Gastroesophageal sphincter (tissue), 4 donors: ENCODE data around the gene TIAM2. TPM values are rescaled to one million over a fixed set of nuclear protein-coding genes. Genes with fewer than 3 reads are reported as not detected.

Source experiments
- ATAC-seq: fragments of 150-250 bp; one replicate; pipeline ENCODE4 v1.9.1; 2016; ENCODE audit warnings: mild to moderate bottlenecking, moderate library complexity
- H3K27ac ChIP-seq, 4 donors: fragments of 200-600 bp; sonication (generic) in 3 of 4; 1 replicate in 3 of 4; 2 replicates in 1 of 4; pipeline ENCODE4 v1.5.1; 2016 to 2019
- H3K27me3 ChIP-seq: fragments of 200-600 bp; sonication (generic); one replicate; pipeline ENCODE4 v1.5.1; 2019
- H3K36me3 ChIP-seq, 2 donors: fragments of 200-600 bp; sonication (generic); one replicate each; pipeline ENCODE4 v1.5.1; 2019; ENCODE audit warnings: control low read depth in 1 of 2
- H3K4me1 ChIP-seq, 3 donors: fragments of 200-600 bp; sonication (generic); 1 replicate in 2 of 3; 2 replicates in 1 of 3; pipeline ENCODE4 v1.5.1; 2016 to 2019; ENCODE audit warnings: control low read depth in 2 of 3
- H3K4me3 ChIP-seq, 2 donors: fragments of 200-600 bp; sonication (generic); one replicate each; pipeline ENCODE4 v1.5.1; 2019; ENCODE audit warnings: mild to moderate bottlenecking in 1 of 2, moderate library complexity in 1 of 2
- H3K9me3 ChIP-seq, 3 donors: fragments of 200-600 bp; sonication (generic); one replicate each; pipeline ENCODE4 v1.5.1; 2017 to 2019; ENCODE audit warnings: control low read depth in 2 of 3
- EP300 ChIP-seq: sonication (generic); formaldehyde crosslinking; IDR thresholded peaks from one replicate; pipeline ENCODE4 v1.6.1; 2017; ENCODE audit warnings: antibody characterized with exemption, mild to moderate bottlenecking
- POLR2A ChIP-seq, 2 donors: fragments of 450-650 bp; IDR thresholded peaks; one replicate each; pipeline ENCODE4 v1.6.1; 2017; ENCODE audit warnings: antibody characterized with exemption in 2 of 2, mild to moderate bottlenecking in 2 of 2, moderate library complexity in 1 of 2
- POLR2AphosphoS5 ChIP-seq: sonication (generic); formaldehyde crosslinking; IDR thresholded peaks from one replicate; pipeline ENCODE4 v1.6.1; 2017; ENCODE audit warnings: antibody characterized with exemption
- WGBS, 2 donors: methylation state at CpG; one replicate each; pipeline ENCODE4 v1.1.5; 2018; ENCODE audit warnings: low coverage in 1 of 2; 5-methylcytosine and 5-hydroxymethylcytosine counted together
- total RNA-seq, 4 donors: library from RNA; depleted of rRNA; stranded (reverse); fragments of >200 nt; gene quantifications; one replicate each; pipeline ENCODE4 v1.1.0, GENCODE V29; 2016
- TF ChIP-seq, protein P1 (sequence below), 4 experiments: fragments of 200-600 bp in 2 of 4; fragments of 450-650 bp in 2 of 4; sonication (generic) in 1 of 4; IDR thresholded peaks; one replicate each; pipeline ENCODE4 v1.5.1; 2017 to 2019; ENCODE audit warnings: antibody characterized with exemption in 4 of 4, mild to moderate bottlenecking in 2 of 4, moderate library complexity in 2 of 4

The TIAM2 gene
- total RNA-seq, 4 donors from 2014 or later: 6.3 to 22.6 (median 14.2) TPM

DNA sequence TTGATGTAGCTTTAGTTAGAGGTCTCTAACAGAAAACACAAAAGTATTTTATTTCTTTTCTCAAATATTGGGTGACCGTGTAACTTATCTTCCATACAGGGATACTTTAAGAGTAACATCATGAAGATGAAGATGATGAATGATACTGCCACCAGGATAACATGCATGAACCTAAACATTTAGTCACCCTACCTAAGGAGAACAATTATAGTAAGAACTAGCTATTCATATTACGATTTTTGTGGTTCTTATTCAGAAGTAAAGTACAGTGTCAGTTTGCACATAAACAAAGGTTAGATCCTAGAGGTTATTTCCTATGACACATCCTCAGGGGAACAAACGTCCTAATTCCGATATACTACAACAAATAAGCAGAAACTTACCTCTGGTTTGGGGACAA lies 289.7 kb downstream of the TIAM2 start:
- TF ChIP-seq EP300 (no peak), POLR2AphosphoS5 (no peak), POLR2A (IDR thresholded peaks at IDR 0.05) (no peak)
- TF ChIP-seq, protein P1, sequence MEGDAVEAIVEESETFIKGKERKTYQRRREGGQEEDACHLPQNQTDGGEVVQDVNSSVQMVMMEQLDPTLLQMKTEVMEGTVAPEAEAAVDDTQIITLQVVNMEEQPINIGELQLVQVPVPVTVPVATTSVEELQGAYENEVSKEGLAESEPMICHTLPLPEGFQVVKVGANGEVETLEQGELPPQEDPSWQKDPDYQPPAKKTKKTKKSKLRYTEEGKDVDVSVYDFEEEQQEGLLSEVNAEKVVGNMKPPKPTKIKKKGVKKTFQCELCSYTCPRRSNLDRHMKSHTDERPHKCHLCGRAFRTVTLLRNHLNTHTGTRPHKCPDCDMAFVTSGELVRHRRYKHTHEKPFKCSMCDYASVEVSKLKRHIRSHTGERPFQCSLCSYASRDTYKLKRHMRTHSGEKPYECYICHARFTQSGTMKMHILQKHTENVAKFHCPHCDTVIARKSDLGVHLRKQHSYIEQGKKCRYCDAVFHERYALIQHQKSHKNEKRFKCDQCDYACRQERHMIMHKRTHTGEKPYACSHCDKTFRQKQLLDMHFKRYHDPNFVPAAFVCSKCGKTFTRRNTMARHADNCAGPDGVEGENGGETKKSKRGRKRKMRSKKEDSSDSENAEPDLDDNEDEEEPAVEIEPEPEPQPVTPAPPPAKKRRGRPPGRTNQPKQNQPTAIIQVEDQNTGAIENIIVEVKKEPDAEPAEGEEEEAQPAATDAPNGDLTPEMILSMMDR (IDR thresholded peaks at IDR 0.05): no peak
- H3K27me3 ChIP-seq: no peaks in the 10 kb centered on the region
- H3K4me1 ChIP-seq: peaks cover 0 to 9% (median 0%) of the 10 kb centered on the region in 3 donors
- 82 to 95% methylated on average over 3 to 4 of the region's 4 CpGs for WGBS, 2 donors
- H3K36me3 ChIP-seq: peaks cover 0 to 34% of the 10 kb centered on the region in 2 donors
- no peak overlapping the region for H3K27ac ChIP-seq
- no peak overlapping the region for H3K4me3 ChIP-seq
- no peak for ATAC-seq
- no peaks in the 10 kb centered on the region for H3K9me3 ChIP-seq

DNA sequence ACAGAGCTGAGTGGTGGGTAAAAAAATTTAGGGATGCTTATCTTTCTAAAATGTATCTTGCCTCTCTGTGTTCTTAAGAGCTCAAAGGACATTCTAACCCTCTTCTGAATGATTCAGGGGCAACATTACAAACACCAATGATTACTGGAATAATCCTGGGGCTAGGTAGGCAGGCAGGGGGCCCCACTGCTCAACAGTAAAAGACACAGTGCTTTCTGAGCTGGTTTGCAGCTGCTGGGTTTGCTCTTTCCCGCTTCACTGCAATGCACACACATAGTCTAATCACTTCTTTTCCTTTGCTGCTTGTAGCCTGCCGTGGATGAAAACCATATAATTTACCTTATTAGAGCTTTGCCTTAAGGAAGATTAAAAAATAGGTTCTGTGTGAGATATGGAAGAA lies 292.6 kb downstream of the TIAM2 start:
- Histone ChIP-seq H3K4me3 (no peak overlapping the region), H3K4me1 (no peaks in the 10 kb centered on the region), H3K9me3 (no peaks in the 10 kb centered on the region), H3K27ac (no peak overlapping the region), H3K36me3 (peaks cover 0 to 52% of the 10 kb centered on the region in 2 donors), H3K27me3 (no peaks in the 10 kb centered on the region)
- 73 to 77% methylated on average over 2 of the region's 2 CpGs for WGBS, 2 donors
- TF ChIP-seq POLR2AphosphoS5: no peak
- TF ChIP-seq POLR2A (IDR thresholded peaks at IDR 0.05): no peak
- ATAC-seq: no peak

DNA sequence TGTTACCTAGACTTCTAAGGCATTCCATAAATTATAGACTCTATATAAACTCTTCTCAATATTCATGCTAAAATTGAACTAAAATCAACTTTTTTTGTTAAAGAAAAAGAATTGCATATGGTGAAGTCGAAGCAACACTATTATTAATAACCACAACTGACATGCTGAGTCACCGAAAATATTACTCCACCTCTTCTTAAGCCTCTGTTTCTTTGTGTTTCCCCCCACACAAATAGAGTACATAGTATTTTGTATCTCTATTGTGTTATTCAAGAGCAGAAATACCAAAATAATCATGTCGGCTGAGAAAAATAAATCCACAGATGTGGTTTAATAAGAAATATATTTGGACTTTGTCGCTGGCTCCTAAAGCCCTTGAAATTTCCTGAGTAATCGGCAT lies 295.4 kb downstream of the TIAM2 start:
- 83 to 90% methylated on average over 4 to 5 of the region's 5 CpGs for WGBS, 2 donors

DNA sequence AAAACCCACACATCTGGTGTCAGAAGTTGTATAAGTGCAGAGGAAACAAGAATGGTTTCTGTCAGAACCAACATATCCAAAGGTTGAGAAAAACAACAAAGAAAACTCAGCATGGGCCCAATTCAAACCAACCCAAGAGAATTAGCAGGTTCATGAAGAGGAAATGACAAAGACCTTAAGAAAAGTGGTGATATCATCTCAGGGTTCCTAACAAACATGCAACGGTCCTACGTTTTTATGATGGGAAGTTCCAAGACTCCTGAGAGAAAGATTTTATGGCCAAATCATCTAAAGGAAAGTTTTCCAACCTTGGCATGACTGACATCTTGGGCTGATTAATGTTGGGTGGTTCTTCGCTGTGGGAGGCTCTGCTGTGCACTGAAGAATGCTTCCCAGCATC lies 296.2 kb downstream of the TIAM2 start:
- 67 to 88% methylated on average over 2 to 3 of the region's 3 CpGs for WGBS, 2 donors
- Histone ChIP-seq H3K27ac (no peak overlapping the region), H3K4me1 (no peaks in the 10 kb centered on the region), H3K36me3 (peaks cover 0 to 63% of the 10 kb centered on the region in 2 donors), H3K9me3 (no peaks in the 10 kb centered on the region), H3K27me3 (no peaks in the 10 kb centered on the region), H3K4me3 (no peak overlapping the region)
- no peak for ATAC-seq
- TF ChIP-seq POLR2A (IDR thresholded peaks at IDR 0.05) (no peak), POLR2AphosphoS5 (no peak), EP300 (no peak)
- TF ChIP-seq, protein P1 (IDR thresholded peaks at IDR 0.05): no peak

More for the DNA sequence above, 295.4 kb downstream of the TIAM2 start:
- Histone ChIP-seq H3K27ac (no peak overlapping the region), H3K27me3 (no peaks in the 10 kb centered on the region), H3K4me3 (no peak overlapping the region), H3K36me3 (peaks cover 0 to 55% of the 10 kb centered on the region in 2 donors), H3K9me3 (no peaks in the 10 kb centered on the region), H3K4me1 (no peaks in the 10 kb centered on the region)
- ATAC-seq: no peak
- TF ChIP-seq EP300 (no peak), POLR2AphosphoS5 (no peak), POLR2A (IDR thresholded peaks at IDR 0.05) (no peak)
- TF ChIP-seq, protein P1 (IDR thresholded peaks at IDR 0.05): no peak

DNA sequence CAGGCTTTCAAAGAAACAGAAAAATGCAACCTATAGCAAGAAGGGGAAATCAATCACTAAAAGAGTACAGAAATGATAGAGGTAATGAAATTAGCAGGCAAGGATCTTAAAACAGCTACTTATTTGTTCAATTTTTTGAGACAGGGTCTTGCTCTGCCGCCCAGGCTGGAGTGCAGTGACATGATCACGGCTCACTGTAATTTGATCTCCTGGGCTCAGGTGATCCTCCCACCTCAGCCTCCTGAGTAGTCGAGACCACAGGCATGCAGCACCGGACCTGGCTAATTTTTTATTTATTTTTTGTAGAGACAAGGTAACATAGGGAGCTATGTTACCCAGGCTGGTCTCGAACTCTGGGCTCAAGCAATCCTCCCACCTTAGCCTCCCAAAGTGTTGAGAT lies 297.6 kb downstream of the TIAM2 start:
- ATAC-seq: no peak
- Histone ChIP-seq H3K27me3 (no peaks in the 10 kb centered on the region), H3K4me3 (no peak overlapping the region), H3K4me1 (no peaks in the 10 kb centered on the region), H3K27ac (no peak overlapping the region), H3K36me3 (peaks cover 0 to 78% of the 10 kb centered on the region in 2 donors), H3K9me3 (no peaks in the 10 kb centered on the region)
- 78 to 100% methylated on average over 3 to 5 of the region's 5 CpGs for WGBS, 2 donors
- TF ChIP-seq POLR2A (IDR thresholded peaks at IDR 0.05): no peak
- TF ChIP-seq EP300: no peak
- no peak for TF ChIP-seq POLR2AphosphoS5
- TF ChIP-seq, protein P1 (IDR thresholded peaks at IDR 0.05): no peak
